NB4 (cell line): ENCODE data around the gene ZNF749.

Source experiments
- CTCF ChIP-seq: IDR thresholded peaks from one replicate; pipeline ENCODE4 v1.5.1; 2012; ENCODE audit warnings: low read depth, low read length
- MAX ChIP-seq: IDR thresholded peaks from 2 replicates; pipeline ENCODE4 v1.6.1; 2011; ENCODE audit warnings: low read depth, low read length
- MYC ChIP-seq: IDR thresholded peaks from 2 replicates; pipeline ENCODE4 v1.6.1; 2011; ENCODE audit warnings: low read depth, low read length
- POLR2A ChIP-seq: IDR thresholded peaks from 2 replicates; pipeline ENCODE4 v1.6.1; 2011; ENCODE audit warnings: mild to moderate bottlenecking; ENCODE audit not compliant: insufficient read length; ENCODE audit errors: extremely low read depth

GRCh38 chr19:57466489-57466888 lies 31.4 kb downstream of the ZNF749 start:
- TF ChIP-seq CTCF, result no peak
- TF ChIP-seq POLR2A, result no peak
- TF ChIP-seq MYC, result no peak
- no peak for TF ChIP-seq MAX
